A204.1 (cell line): ENCODE data around the gene VRK3.
"Not testable (repeated sequence)": the region's sequence is repeated elsewhere in the genome, so short reads cannot be mapped to it uniquely, and the experiment has no call there.

Experiments used
- FAIRE-seq: peaks from 2 replicates; lab custom pipeline; 2012; peaks lifted over from hg19 to GRCh38; lab: Jason Lieb, UNC

Gene VRK3

DNA sequence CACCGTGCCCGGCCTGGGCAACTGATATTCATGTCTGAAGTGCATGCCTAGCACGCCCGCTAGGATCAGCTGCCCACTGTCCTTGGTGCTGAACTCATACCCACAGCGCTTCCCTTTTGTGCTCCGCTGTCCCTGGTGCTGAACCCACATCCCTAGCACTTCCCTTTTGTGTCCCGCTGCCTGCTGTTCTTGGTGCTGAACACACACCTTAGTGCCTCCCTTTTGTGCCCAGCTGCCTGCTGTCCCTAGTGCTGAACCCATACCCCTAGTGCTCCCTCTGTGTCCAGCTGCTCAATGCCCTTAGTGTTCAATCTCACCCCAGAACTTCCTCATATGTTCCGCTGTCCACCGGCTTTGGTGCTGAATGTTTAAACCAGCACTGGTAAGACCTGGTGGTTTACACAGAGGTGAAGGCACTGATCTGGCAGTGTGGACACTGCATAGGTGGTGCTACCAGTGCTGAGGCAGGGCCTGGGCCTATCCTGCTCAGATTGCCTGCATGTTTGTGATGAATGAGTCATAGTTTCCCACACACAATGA is 37.9 kb downstream of the VRK3 start:
- FAIRE-seq = no peak

DNA sequence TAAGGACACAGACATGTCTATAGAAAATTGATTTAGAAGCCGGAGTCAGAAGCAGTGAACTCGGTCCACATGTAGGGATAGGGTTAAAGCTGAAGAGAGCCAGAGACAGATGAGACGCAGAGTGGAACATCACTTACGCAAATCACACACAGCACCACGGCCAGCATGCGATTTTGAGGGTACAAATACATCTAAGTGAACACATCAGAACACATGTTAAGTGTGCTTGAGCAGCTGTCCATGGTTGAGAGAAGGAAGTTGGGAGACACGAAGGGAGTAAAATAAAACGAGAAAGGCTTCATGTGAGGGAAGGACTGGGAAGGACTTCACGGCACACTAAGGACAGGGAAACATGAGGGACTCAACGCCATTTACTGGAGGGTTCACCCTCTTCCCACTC is 38.8 kb downstream of the VRK3 start:
- FAIRE-seq = no peak

DNA sequence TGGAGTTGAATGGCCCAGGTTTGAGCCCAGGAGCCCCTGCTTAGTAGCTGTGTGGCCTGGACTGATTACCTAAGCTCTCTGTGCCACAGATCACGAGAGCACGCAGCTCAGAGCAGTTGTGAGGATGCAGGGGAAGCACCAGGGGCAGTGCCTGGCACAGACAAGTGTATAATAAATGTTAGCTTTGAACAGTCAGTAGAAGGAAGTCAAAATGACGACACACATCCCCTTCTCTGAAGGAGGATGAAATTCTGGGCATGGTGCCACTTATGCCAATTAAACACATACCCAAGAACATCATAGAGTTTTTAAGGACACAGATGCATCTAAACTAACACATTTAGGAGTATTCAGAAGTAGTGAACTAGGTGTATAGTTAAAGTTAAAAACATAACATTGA is 39.3 kb downstream of the VRK3 start:
- no peak for FAIRE-seq

DNA sequence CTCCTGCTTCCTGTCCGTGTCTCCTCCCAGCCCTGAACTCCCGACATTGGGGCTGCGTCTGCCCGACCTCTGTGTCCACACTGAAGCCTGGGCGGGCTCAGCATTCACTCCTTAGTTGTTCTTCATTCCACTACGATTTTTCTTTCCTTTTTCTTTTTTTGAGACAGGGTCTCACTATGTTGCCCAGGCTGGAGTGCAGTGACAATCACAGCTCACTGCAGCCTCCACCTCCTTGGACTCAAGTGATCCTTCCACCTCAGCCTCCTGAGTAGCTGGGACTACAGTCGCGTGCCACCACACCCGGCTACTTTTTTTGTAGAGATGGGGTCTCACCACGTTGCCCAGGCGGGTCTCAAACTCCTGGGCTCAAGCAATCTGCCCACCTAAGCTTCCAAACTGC is 40.7 kb downstream of the VRK3 start:
- FAIRE-seq = no peak

DNA sequence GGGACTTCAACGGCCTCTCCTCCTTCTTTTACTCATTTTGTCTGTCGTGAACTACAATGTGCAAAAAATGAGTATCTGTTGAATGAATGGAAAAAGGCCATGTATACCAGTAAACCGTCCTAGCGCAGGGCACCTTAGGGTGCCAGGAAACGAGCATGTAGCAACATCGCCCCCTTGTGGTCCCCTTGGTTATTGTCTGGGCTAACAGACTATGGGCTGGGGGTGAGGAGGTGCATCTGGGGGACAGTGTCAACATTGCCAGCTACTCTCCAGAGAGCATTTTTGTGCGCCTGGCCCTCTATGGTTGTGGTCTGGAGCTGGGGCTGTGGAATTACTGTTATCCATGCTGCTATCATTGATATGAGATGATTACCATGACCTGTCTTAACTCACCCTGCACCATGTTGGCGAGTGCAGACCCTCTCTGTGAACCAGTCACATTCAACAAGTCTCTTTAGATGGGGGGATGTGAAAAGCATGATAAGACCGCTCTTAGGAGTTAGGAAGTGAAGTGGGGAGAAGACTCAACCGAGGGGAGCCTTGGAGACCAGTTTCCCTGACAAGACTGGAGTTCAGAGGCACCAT is 41.4 kb downstream of the VRK3 start:
- FAIRE-seq = no peak

DNA sequence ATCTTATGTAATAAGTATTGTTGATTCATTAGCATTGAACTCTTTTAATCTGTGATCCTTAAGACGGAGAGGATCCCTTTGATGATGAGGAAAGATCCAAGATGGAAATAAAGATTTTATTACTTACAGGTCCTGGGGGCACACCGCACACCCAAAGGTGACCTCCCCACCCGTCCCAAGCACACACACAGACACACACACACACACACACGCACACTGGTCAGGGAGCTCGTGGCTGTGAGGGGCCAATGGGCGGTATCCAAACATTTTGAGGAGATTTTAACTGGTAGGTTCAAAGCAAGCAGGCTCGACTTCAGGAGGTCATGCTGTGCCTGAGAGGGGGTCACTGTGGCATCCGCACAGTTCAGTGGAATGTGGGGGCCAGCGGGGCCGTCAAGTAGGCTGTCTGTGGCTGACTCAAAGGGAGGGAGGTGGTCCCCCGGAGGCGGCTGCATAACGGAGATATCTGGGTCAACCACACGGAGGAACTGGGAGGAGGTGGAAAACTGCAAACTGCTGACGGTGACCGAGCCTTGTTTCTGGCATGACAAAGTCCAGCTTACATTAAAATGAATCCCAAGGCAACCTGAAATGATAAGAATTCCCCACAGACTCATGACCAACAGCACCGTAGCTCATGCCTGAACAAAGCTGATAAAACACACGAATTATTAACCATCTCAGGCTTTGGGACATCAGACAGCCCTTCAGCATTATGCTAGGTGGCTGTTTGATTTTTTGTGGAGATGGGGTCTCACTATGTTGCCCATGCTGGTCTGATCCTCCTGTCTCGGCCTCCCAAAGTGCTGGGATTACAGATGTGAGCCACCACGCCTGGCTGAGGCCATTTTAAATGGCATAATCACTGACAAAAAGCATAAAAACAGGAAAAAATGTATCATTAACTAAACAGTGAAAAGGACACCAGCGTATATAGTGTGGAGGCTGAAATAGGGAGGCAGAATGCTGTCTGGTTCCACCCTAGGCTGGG is 43.3 kb downstream of the VRK3 start:
- no peak for FAIRE-seq

DNA sequence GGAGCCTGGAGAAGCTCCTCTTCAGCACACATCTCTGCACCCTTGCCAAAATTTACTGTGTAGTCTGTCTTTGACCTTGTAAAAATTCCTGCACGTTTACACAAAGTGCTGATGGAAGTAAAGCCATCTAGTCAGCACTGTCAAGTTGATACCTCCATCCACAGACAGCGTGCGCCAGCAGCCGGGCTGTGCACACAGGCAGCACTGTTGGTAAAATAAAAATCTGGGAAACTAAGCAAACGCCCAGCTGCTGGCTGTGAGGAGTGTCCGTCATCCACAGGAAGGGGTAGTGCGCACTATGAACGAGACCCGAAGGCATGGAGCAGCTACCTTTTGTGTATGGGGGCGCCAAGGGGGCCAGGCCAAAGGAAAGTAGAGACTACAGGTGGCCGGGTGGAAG is 46.8 kb downstream of the VRK3 start:
- no peak for FAIRE-seq

DNA sequence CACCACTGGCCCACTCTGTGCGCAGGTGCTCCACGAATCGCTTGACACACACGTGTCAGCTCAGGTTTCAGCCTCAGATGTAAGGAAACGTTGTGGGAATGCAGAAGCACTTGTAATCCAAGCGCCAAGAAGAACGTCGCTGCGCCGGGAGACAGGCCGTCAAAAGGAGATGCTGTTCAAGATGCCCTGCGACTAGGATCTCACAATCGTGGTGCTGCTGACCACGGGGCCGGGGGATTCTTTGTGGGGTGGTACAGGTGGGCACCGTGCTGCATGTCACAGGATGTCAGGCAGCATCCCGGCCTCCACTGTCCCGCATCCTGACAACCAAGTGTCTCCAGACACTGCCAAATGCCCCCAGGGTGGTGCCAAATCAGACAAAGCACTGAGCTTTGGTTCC is 47.3 kb downstream of the VRK3 start:
- FAIRE-seq = no peak

DNA sequence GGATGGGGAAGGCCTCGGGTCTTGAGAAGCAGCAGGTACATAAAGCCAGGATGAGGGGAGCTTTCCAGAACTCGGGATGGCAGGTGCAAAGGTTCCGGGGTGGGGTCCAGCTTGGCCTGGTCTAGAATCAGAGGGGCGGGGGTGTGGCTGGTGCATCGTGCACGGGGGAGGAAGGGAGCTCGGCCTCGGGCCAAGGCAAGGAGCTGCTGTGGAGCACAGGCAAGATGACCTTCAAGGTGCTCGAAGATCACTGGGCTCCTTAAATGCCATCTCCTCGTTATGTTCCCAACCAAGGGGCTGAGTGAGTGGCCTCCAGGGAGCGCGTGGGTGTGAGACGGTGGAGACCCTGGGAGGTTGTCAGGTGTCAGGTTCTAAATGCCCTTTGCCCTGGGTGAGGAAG is 48.1 kb downstream of the VRK3 start:
- no peak for FAIRE-seq

DNA sequence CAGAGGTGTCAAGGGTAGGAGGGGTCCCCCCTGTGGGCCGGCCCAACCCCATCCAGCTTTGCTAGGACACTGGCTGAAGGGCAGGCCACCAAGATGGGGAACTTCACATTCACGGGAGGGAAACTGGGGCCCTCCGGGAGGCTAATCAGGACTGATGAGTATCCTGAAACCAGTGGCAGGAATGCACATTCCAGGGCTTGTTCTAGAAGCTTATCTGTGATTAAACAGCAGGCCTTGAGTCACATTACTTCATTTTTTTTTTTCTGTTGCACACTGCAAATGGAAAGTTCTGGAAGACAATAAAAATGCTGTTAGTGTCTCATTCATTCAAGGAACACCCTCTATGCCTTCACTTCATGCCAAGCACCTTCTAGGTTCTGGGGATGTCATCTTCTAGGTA is 48.7 kb downstream of the VRK3 start:
- FAIRE-seq = no peak

DNA sequence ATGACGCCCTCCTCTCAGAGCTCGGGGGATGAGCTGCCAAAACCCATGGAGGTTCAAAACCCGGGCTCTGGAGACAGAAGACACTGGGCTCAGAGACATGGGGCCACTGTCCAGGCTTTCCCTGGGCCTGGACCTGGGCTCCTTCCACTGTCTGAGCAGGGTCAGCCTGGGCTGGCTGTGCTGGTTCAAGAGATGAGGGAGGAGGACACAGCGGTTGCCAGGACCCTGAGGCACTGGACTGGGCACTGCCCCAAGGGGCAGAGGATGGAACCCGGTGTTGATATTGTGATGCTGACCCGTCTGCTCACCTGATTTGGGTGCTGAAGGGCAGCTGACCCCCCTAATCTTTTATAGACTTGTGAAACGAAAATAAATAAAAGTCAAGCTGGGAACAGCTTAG is 50.1 kb downstream of the VRK3 start:
- FAIRE-seq = no peak

DNA sequence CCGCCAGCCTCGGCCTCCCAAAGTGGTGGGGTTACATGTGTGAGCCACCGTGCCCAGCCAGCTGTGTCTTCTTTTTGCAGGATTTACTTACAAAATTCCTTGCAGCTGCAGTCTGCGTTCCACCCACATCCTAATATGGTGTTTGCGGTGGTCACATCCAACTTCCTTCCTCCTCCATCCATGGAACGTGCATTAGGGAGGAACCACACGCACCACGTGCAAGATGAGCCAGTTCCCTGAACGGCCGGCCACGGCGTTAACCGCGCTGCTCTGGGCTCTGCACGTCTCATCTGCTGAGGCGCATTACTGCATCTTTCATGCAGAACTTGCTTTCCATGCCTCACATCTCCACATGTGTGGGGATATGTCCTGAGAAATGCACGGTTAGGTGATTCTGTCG is 51.2 kb downstream of the VRK3 start:
- FAIRE-seq = no peak

DNA sequence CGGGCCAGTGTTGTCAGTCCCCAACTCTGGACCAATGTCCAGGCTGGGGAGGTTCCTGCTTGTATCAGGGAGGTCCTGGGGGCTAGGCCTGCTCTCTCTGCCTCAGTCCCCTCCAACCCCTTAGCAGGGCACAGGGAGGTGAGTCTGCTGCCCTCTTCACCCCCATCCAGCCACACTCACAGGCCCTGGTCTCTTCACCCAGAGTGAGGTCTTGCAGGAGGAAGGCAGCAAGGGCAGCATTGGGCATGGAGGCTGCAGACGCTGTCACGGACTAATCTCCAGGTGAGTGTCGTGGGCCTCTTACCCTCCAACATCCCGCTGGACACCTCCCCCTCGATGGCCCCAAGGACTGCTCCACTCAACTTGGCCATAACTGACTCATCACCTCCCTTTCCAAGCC is 52.3 kb downstream of the VRK3 start:
- FAIRE-seq = no peak

DNA sequence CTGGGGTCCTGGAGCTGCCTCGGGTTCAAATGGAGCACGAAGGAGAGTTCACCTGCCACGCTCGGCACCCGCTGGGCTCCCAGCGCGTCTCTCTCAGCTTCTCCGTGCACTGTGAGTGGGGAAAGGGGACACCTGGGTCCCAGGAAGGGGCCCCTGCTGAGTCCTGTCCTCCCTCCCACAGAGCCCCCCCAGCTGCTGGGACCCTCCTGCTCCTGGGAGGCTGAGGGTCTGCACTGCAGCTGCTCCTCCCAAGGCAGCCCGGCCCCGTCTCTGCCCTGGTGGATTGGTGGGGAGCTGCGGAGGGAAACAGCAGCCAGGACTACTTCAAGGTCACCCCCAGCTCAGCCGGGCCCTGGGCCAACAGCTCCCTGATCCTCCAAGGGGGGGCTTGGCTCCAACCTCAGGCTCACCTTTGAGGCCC is 53.2 kb downstream of the VRK3 start:
- no peak for FAIRE-seq

DNA sequence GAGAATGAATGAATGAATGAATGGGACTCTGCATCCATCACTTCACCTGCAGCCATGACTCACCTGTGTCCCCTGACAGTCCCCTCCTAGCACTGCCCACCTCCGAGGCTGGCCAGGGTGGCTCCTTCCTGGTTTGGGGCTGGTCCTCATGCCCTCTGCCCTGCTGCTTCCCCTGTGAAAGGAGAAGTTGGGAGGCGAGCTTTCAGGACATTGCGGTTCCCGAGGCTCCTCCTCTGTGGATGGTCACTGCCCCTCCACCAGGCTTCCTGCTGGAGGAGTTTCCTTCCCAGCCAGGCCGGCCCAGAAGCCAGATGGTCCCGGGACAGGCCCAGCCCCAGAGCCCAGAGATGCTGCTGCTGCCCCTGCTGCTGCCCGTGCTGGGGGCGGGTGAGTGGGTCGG is 55.8 kb downstream of the VRK3 start:
- FAIRE-seq = not testable (repeated sequence)

DNA sequence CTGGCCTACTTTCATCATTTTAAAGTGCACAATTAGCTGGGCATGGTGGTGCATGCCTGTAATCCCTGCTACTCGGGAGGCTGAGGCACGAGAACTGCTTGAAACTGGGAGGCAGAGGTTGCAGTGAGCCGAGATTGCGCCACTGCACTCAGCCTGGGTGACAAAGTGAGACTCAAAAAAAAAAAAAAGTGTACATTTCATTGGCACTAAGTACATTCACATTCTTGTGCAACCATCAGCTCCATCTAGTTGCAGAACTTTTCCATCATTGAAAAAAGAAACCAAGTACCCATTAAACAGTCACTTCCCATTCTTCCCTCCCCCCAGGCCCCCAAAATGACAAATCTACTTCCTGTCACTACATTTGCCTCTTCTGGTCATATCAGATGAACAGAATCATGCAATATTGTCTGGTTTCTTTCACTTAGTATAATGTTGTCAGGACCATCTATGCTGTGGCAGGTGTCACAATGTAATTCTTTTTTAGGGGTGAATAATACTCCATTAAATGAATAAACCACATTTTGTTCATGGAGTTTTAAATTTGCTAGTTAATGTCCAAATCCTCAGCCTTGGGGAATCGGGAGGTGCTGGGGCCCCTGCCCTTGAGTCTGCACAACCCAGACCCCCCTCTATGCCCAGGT is 56.8 kb downstream of the VRK3 start:
- FAIRE-seq = no peak

DNA sequence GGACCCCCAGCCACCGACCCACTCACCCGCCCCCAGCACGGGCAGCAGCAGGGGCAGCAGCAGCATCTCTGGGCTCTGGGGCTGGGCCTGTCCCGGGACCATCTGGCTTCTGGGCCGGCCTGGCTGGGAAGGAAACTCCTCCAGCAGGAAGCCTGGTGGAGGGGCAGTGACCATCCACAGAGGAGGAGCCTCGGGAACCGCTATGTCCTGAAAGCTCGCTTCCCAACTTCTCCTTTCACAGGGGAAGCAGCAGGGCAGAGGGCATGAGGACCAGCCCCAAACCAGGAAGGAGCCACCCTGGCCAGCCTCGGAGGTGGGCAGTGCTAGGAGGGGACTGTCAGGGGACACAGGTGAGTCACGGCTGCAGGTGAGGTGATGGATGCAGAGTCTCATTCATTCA is 64.2 kb downstream of the VRK3 start, which contains the start of gene SIGLEC11:
Gene SIGLEC11 (minus strand): TSS at position 193 of the 400 bp plus-strand sequence. CDS start 91 bp downstream, at position 102.
- not testable (repeated sequence) for FAIRE-seq

DNA sequence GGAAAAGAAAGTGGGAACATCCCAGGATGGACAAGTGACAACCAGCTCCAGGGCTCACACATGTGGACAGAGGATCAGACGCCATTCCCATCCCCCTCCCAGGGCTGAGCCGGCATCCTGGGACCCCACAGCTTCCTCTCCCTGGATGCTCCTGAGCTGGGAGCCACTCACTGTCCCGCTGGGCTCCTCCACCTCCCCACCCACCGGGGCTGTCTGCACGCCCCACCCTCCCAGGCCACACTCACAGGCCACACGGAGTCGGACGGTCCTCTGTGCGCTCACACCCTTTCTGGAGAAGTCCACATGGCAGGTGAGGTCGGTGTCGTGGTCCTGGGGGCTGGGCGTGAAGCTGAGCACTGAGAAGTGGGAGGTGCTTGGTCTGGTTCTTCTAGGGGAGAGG is 65.3 kb downstream of the VRK3 start:
- FAIRE-seq = not testable (repeated sequence)

DNA sequence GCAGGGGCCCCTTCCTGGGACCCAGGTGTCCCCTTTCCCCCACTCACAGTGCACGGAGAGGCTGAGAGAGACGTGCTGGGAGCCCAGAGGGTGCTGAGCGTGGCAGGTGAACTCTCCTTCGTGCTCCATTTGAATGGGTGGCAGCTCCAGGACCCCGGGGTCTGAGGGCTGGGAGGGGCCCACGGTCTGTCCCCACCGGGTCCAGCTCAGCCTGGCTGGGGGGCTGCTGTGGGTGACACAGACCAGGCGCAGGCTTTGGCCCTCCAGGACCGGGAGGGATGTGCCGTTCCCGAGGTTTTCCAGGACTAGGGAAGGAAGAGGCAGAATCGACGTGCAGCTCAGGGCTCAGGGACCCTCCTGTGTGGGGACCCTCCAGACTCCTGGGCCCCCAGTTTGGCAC is 66.6 kb downstream of the VRK3 start:
- not testable (repeated sequence) for FAIRE-seq

DNA sequence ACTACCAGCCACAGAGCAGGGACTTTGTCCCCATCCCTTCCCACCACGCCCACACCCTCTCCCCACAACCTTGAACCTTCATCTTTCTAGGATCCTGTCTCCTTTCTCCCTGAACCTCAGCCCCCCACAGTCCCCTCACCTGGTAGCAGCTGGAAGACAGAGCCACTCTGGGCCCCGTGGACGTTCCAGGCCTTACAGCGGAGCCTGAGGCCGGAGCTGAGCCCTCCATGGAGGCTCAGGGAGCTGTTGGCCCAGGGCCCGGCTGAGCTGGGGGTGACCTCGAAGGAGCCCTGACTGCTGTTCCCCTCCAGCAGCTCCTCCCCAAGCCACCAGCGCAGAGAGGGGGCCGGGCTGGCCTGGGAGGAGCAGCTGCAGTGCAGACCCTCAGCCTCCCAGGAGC is 67.0 kb downstream of the VRK3 start:
- FAIRE-seq = not testable (repeated sequence)

DNA sequence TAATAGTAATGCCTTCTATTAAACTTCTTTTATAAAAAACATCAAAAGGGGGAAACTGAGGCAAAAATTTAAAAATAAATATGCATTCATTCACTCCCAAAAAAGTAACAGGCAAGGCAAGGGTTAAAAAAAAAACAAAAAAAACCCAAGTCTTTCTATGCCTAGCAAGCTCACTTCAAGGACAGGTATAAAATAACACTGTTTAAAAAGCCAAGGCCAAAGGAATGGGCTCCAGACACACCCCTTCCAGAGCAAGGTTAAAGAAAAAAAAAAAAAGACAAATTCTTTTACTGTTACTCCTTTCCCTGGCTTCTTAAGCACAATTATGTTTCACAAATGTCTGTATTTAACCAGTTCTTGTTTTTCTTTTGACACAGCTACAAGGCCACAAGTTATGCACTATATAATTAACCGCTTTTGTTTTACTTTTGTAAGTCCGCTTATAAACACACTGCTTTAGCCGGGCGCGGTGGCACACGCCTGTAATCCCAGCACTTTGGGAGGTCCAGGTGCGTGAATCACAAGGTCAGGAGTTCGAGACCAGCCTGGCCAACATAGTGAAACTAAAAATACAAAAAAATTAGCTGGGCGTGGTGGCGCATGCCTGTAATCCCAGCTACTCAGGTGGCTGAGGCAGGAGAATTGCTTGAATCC is 67.8 kb downstream of the VRK3 start:
- no peak for FAIRE-seq

DNA sequence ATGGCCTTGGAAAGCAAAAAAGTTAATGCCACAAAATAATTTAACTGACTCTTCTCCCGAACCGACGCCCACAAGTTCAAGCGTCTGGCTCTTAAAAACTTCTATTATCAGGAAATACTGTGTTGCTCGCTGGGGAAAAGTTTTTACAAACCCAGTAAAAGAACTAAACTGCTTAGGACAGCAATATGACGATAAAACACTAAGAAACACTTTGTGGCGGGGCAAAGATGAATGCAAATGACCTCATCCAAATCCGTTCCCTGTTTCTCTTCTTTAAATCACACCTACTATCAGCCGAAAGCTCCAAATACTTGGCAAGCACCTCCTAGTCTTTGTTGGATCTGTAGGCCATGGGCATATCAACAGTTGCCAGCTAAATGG is 69.1 kb downstream of the VRK3 start:
- FAIRE-seq = no peak
